ENCODE results near the gene ANAPC16.
"Not testable (repeated sequence)": the region's sequence is repeated elsewhere in the genome, so short reads cannot be mapped to it uniquely, and the experiment has no call there.

Gene ANAPC16

GRCh38 chr10:72242675-72243074 lies 26.9 kb downstream of the ANAPC16 start:
- H3K79me2 ChIP-seq (ENCODE audit: control insufficient read depth, insufficient read depth, low read length, unreplicated experiment), result no peaks in the 10 kb centered on the region
- H3K27me3 ChIP-seq (ENCODE audit: insufficient read depth, low read length), result no peaks in the 10 kb centered on the region
- H3K4me3 ChIP-seq (ENCODE audit: low read depth, low read length), result no peak overlapping the region
- H3K27ac ChIP-seq (ENCODE audit: low read depth, low read length), result peak overlapping the region; percentile 96
- no peak overlapping the region for H2AFZ ChIP-seq (ENCODE audit: low read length, unreplicated experiment)
- H3K36me3 ChIP-seq (ENCODE audit: insufficient read depth, low read length), result no peaks in the 10 kb centered on the region
- H3K4me1 ChIP-seq (ENCODE audit: control insufficient read depth, insufficient read depth, low read length, unreplicated experiment), result peaks cover 41% of the 10 kb centered on the region

- Histone ChIP-seq H3K27me3 (ENCODE audit: insufficient read depth, low read length) (no peaks in the 10 kb centered on the region), H3K27ac (ENCODE audit: low read depth, low read length) (peak overlapping the region; percentile 96), H3K36me3 (ENCODE audit: insufficient read depth, low read length) (no peaks in the 10 kb centered on the region), H2AFZ (ENCODE audit: low read length, unreplicated experiment) (peak overlapping the region; percentile 89), H3K4me3 (ENCODE audit: low read depth, low read length) (peak overlapping the region; percentile 36; the same call in 1 of the 2 replicates), H3K4me1 (ENCODE audit: control insufficient read depth, insufficient read depth, low read length, unreplicated experiment) (peaks cover 54% of the 10 kb centered on the region), H3K79me2 (ENCODE audit: control insufficient read depth, insufficient read depth, low read length, unreplicated experiment) (no peaks in the 10 kb centered on the region)
Measured at GRCh38 chr10:72243822-72244437, 28.1 kb downstream of the ANAPC16 start.

GRCh38 chr10:72244573-72245038 lies 28.8 kb downstream of the ANAPC16 start:
- peak overlapping the region; percentile 89 for H2AFZ ChIP-seq (ENCODE audit: low read length, unreplicated experiment)
- peak overlapping the region; percentile 36; the same call in 1 of the 2 replicates for H3K4me3 ChIP-seq (ENCODE audit: low read depth, low read length)
- no peaks in the 10 kb centered on the region for H3K27me3 ChIP-seq (ENCODE audit: insufficient read depth, low read length)
- no peaks in the 10 kb centered on the region for H3K36me3 ChIP-seq (ENCODE audit: insufficient read depth, low read length)
- H3K4me1 ChIP-seq (ENCODE audit: control insufficient read depth, insufficient read depth, low read length, unreplicated experiment), result peaks cover 58% of the 10 kb centered on the region
- H3K27ac ChIP-seq (ENCODE audit: low read depth, low read length), result peak overlapping the region; percentile 96
- no peaks in the 10 kb centered on the region for H3K79me2 ChIP-seq (ENCODE audit: control insufficient read depth, insufficient read depth, low read length, unreplicated experiment)

- peak overlapping the region; percentile 45 for H3K27ac ChIP-seq (ENCODE audit: low read depth, low read length)
- no peaks in the 10 kb centered on the region for H3K79me2 ChIP-seq (ENCODE audit: control insufficient read depth, insufficient read depth, low read length, unreplicated experiment)
- no peaks in the 10 kb centered on the region for H3K36me3 ChIP-seq (ENCODE audit: insufficient read depth, low read length)
- H3K4me1 ChIP-seq (ENCODE audit: control insufficient read depth, insufficient read depth, low read length, unreplicated experiment), result peaks cover 64% of the 10 kb centered on the region
- no peaks in the 10 kb centered on the region for H3K27me3 ChIP-seq (ENCODE audit: insufficient read depth, low read length)
- no peak overlapping the region for H2AFZ ChIP-seq (ENCODE audit: low read length, unreplicated experiment)
- H3K4me3 ChIP-seq (ENCODE audit: low read depth, low read length), result no peak overlapping the region
Measured at GRCh38 chr10:72245949-72246525, 30.2 kb downstream of the ANAPC16 start.

- peaks cover 59% of the 10 kb centered on the region for H3K4me1 ChIP-seq (ENCODE audit: control insufficient read depth, insufficient read depth, low read length, unreplicated experiment)
- no peaks in the 10 kb centered on the region for H3K36me3 ChIP-seq (ENCODE audit: insufficient read depth, low read length)
- no peaks in the 10 kb centered on the region for H3K79me2 ChIP-seq (ENCODE audit: control insufficient read depth, insufficient read depth, low read length, unreplicated experiment)
- peak overlapping the region; percentile 97 for H3K27ac ChIP-seq (ENCODE audit: low read depth, low read length)
- peak overlapping the region; percentile 67 for H3K4me3 ChIP-seq (ENCODE audit: low read depth, low read length)
- H3K27me3 ChIP-seq (ENCODE audit: insufficient read depth, low read length), result no peaks in the 10 kb centered on the region
- H2AFZ ChIP-seq (ENCODE audit: low read length, unreplicated experiment), result peak overlapping the region; percentile 84
Measured at GRCh38 chr10:72248468-72249151, 32.8 kb downstream of the ANAPC16 start.

GRCh38 chr10:72249176-72249862 lies 33.5 kb downstream of the ANAPC16 start:
- not testable (repeated sequence) for H3K36me3 ChIP-seq (ENCODE audit: insufficient read depth, low read length); H2AFZ ChIP-seq (ENCODE audit: low read length, unreplicated experiment); H3K4me3 ChIP-seq (ENCODE audit: low read depth, low read length); H3K79me2 ChIP-seq (ENCODE audit: control insufficient read depth, insufficient read depth, low read length, unreplicated experiment); H3K27me3 ChIP-seq (ENCODE audit: insufficient read depth, low read length)
- Histone ChIP-seq H3K27ac (ENCODE audit: low read depth, low read length) (peak overlapping the region; percentile 97), H3K4me1 (ENCODE audit: control insufficient read depth, insufficient read depth, low read length, unreplicated experiment) (peaks cover 55% of the 10 kb centered on the region)

- Histone ChIP-seq H3K27ac (ENCODE audit: low read depth, low read length) (peak overlapping the region; percentile 34; the same call in 1 of the 2 replicates), H3K4me1 (ENCODE audit: control insufficient read depth, insufficient read depth, low read length, unreplicated experiment) (peaks cover 57% of the 10 kb centered on the region), H3K27me3 (ENCODE audit: insufficient read depth, low read length) (no peaks in the 10 kb centered on the region), H2AFZ (ENCODE audit: low read length, unreplicated experiment) (no peak overlapping the region), H3K79me2 (ENCODE audit: control insufficient read depth, insufficient read depth, low read length, unreplicated experiment) (no peaks in the 10 kb centered on the region), H3K4me3 (ENCODE audit: low read depth, low read length) (no peak overlapping the region), H3K36me3 (ENCODE audit: insufficient read depth, low read length) (no peaks in the 10 kb centered on the region)
Measured at GRCh38 chr10:72250666-72251065, 34.9 kb downstream of the ANAPC16 start.

- peaks cover 58% of the 10 kb centered on the region for H3K4me1 ChIP-seq (ENCODE audit: control insufficient read depth, insufficient read depth, low read length, unreplicated experiment)
- no peak overlapping the region for H3K27ac ChIP-seq (ENCODE audit: low read depth, low read length)
- no peaks in the 10 kb centered on the region for H3K27me3 ChIP-seq (ENCODE audit: insufficient read depth, low read length)
- no peak overlapping the region for H3K4me3 ChIP-seq (ENCODE audit: low read depth, low read length)
- H3K36me3 ChIP-seq (ENCODE audit: insufficient read depth, low read length), result no peaks in the 10 kb centered on the region
- H3K79me2 ChIP-seq (ENCODE audit: control insufficient read depth, insufficient read depth, low read length, unreplicated experiment), result no peaks in the 10 kb centered on the region
- no peak overlapping the region for H2AFZ ChIP-seq (ENCODE audit: low read length, unreplicated experiment)
Measured at GRCh38 chr10:72251635-72252034, 35.8 kb downstream of the ANAPC16 start.

GRCh38 chr10:72252972-72253371 lies 37.2 kb downstream of the ANAPC16 start:
- peak overlapping the region; percentile 36 for H2AFZ ChIP-seq (ENCODE audit: low read length, unreplicated experiment)
- H3K36me3 ChIP-seq (ENCODE audit: insufficient read depth, low read length), result no peaks in the 10 kb centered on the region
- H3K4me3 ChIP-seq (ENCODE audit: low read depth, low read length), result no peak overlapping the region
- peaks cover 56% of the 10 kb centered on the region for H3K4me1 ChIP-seq (ENCODE audit: control insufficient read depth, insufficient read depth, low read length, unreplicated experiment)
- no peaks in the 10 kb centered on the region for H3K27me3 ChIP-seq (ENCODE audit: insufficient read depth, low read length)
- H3K79me2 ChIP-seq (ENCODE audit: control insufficient read depth, insufficient read depth, low read length, unreplicated experiment), result no peaks in the 10 kb centered on the region
- 0 out of 2 replicates have a peak overlapping the region, but pooled peaks have one; percentile 3 for H3K27ac ChIP-seq (ENCODE audit: low read depth, low read length)

- H3K4me1 ChIP-seq (ENCODE audit: control insufficient read depth, insufficient read depth, low read length, unreplicated experiment), result peaks cover 50% of the 10 kb centered on the region
- H3K27ac ChIP-seq (ENCODE audit: low read depth, low read length), result 0 out of 2 replicates have a peak overlapping the region, but pooled peaks have one; percentile 3
- no peak overlapping the region for H2AFZ ChIP-seq (ENCODE audit: low read length, unreplicated experiment)
Measured at GRCh38 chr10:72253578-72253977, 37.8 kb downstream of the ANAPC16 start.

More at GRCh38 chr10:72253578-72253977, 37.8 kb downstream of the ANAPC16 start:
- Histone ChIP-seq H3K27me3 (ENCODE audit: insufficient read depth, low read length) (no peaks in the 10 kb centered on the region), H3K79me2 (ENCODE audit: control insufficient read depth, insufficient read depth, low read length, unreplicated experiment) (no peaks in the 10 kb centered on the region), H3K36me3 (ENCODE audit: insufficient read depth, low read length) (no peaks in the 10 kb centered on the region), H3K4me3 (ENCODE audit: low read depth, low read length) (no peak overlapping the region)

All from ACC112 (cell line).